Measurements from ENCODE around the gene GAL3ST3.

DNA sequence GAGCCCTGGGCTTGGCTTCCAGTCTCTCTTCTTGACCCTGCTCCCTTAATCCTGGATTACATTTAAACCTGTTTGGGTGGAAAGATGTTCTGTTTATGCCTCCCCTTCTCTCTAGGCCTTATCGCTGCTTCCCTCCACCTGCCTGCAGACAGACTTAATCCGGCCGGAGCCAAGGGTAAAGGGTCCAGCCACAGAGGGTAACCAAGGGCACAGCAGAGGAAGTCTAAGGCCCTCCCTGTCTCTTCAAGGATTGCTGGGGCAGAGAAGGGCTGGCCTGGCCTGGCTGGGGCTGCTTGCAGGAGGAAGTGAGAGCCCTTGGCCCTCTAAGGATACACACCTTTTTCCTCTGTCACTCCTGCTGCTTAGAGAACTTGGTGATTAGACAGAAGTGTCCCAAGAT lies 2.1 kb downstream of the GAL3ST3 start:
- TF ChIP-seq, protein P1, sequence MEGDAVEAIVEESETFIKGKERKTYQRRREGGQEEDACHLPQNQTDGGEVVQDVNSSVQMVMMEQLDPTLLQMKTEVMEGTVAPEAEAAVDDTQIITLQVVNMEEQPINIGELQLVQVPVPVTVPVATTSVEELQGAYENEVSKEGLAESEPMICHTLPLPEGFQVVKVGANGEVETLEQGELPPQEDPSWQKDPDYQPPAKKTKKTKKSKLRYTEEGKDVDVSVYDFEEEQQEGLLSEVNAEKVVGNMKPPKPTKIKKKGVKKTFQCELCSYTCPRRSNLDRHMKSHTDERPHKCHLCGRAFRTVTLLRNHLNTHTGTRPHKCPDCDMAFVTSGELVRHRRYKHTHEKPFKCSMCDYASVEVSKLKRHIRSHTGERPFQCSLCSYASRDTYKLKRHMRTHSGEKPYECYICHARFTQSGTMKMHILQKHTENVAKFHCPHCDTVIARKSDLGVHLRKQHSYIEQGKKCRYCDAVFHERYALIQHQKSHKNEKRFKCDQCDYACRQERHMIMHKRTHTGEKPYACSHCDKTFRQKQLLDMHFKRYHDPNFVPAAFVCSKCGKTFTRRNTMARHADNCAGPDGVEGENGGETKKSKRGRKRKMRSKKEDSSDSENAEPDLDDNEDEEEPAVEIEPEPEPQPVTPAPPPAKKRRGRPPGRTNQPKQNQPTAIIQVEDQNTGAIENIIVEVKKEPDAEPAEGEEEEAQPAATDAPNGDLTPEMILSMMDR (IDR thresholded peaks at IDR 0.05 in 2 of 3, conservative IDR thresholded peaks at IDR 0.05 in 1 of 3; ENCODE audit: control insufficient read depth in 2 of 3, extremely low read depth in 1 of 3, insufficient read depth in 1 of 3, low read depth in 3 of 3, low read length in 3 of 3), result no peak
- no peak for TF ChIP-seq PAX5 (IDR thresholded peaks at IDR 0.05; ENCODE audit: borderline replicate concordance, low read depth, low read length)
- no peak for TF ChIP-seq SUZ12 (IDR thresholded peaks at IDR 0.05; ENCODE audit: unreplicated experiment)
